HG03432 (cell line): ENCODE data around the gene ALDH16A1.

Experiments used
- ATAC-seq: cut with Tn5 transposase; IDR thresholded peaks from one replicate; pipeline ENCODE4 v1.9.1; 2021; ENCODE audit warnings: mild to moderate bottlenecking, moderate library complexity; ENCODE audit not compliant: unreplicated experiment

ALDH16A1 gene

DNA sequence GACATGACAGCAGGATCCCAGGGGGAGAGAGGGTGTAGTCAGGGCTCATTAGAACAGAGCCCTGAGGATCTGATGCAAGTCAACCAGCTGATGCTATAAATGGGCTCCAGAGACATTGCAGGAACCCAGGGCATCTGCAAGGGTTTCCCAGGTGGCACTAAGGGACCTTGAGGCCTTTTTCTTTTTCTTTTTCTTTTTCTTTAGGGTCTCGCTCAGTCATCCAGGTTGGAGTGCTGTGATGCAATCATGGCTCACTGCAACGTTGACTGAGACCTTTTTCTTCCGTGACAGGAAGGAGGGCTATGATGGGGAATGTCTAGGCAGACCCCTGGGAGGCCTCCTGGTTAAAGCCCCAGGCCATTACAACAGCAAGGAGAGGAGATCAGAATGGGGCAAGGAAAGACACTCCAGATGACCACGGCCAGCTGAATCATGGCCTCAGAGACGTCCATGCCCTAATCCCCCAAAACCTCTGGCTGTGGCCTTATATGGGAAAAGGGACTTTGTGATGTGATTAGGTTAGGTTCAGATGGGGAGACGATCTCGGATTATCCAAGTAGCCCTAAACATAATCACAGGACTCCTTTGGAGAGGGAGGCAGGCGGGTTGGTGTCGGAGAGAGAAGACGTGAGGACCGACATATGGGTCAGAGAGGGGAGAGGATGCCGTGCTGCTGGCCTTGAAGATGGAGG, 54.9 kb downstream of the ALDH16A1 start:
- no peak for ATAC-seq

DNA sequence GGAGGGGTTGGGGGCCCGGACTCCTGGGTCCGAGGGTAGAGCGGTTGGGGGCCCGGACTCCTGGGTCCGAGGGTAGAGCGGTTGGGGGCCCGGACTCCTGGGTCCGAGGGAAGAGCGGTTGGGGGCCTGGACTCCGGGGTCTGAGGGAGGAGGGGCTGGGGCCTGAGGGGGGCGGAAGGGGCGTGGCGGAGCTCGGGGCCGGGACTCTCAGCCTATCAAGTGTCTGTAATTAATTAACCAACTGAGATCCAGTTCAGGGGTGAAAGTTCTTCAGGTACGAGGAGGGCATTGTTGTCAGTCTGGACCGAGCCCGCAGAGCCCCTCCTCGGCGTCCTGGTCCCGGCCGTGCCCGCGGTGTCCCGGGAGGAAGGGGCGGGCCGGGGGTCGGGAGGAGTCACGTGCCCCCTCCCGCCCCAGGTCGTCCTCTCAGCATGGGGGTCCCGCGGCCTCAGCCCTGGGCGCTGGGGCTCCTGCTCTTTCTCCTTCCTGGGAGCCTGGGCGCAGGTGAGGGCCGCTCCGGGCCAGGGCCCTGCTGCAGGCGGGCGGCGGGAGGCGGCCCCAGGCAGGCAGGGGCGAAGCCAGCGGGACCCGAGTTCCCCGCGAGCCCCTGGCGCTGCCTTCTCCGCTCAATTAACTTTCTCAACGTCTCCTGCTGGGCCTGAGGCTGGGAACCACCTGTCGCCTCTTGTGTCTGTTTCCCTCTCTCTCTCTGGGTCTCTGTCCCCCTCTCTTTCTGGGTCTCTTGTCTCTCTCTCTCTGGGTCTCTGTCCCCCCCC, 60.1 kb downstream of the ALDH16A1 start:
- ATAC-seq: no peak

DNA sequence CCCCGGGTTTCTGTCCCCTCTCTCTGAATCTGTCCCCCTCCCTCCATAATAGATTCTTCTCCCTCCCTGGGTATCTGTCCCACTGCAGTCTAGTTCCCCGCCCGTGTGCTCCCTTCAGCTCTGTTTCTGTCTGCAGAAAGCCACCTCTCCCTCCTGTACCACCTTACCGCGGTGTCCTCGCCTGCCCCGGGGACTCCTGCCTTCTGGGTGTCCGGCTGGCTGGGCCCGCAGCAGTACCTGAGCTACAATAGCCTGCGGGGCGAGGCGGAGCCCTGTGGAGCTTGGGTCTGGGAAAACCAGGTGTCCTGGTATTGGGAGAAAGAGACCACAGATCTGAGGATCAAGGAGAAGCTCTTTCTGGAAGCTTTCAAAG, 60.7 kb downstream of the ALDH16A1 start:
- no peak for ATAC-seq

DNA sequence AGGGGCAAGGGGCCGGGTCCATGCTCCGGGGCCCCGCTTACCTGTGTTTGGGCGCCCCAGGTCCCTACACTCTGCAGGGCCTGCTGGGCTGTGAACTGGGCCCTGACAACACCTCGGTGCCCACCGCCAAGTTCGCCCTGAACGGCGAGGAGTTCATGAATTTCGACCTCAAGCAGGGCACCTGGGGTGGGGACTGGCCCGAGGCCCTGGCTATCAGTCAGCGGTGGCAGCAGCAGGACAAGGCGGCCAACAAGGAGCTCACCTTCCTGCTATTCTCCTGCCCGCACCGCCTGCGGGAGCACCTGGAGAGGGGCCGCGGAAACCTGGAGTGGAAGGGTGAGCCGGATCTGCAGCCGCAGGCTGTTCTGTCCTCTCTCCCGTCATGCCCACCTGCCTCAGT, 61.1 kb downstream of the ALDH16A1 start:
- ATAC-seq: no peak

DNA sequence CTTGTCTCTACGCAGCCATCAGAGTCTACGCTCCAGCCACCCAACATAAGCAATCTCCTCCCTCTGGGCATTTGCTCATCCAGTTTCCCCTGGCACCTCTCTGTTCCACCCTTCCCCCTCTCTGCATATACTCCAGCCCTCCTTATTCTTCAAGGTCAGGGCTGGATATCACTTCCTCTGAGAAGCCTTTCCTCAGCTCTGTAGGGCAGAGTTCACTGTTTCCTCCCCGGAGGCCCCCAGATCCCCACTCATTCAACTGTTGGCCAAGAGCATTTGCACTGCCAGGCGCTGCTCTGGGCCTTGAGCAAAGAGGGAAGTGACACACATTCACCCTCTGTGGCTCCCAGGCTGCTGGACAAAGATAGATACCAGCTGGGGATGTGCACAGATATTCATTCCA, 62.7 kb downstream of the ALDH16A1 start:
- ATAC-seq: no peak

DNA sequence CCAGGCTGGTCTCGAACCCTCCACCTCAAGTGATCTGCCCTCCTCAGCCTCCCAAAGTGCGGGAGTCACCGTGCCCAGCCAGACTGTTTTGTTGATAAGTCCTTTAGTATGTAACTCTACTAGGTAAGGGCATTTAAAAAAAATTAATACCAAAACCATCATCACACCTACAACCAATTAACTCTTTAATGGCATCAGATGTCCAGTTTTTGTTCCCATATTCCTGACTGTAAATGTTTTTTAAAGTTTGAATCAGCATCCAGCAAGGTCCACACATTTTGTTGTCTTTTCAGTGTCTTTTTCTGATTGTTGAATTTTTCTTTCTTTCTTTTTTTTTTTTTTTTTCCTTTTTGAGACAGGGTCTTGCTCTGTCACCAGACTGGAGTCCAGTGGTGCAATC, 65.0 kb downstream of the ALDH16A1 start:
- no peak for ATAC-seq
